ENCODE data around the gene HIP1. TPM values are rescaled to one million over a fixed set of nuclear protein-coding genes. Genes with fewer than 3 reads are reported as not detected.
"Not testable (repeated sequence)": the region's sequence is repeated elsewhere in the genome, so short reads cannot be mapped to it uniquely, and the experiment has no call there.

The HIP1 gene
- total RNA-seq, 2 donors from 2014 or later = 3.0 to 7.8 TPM

DNA sequence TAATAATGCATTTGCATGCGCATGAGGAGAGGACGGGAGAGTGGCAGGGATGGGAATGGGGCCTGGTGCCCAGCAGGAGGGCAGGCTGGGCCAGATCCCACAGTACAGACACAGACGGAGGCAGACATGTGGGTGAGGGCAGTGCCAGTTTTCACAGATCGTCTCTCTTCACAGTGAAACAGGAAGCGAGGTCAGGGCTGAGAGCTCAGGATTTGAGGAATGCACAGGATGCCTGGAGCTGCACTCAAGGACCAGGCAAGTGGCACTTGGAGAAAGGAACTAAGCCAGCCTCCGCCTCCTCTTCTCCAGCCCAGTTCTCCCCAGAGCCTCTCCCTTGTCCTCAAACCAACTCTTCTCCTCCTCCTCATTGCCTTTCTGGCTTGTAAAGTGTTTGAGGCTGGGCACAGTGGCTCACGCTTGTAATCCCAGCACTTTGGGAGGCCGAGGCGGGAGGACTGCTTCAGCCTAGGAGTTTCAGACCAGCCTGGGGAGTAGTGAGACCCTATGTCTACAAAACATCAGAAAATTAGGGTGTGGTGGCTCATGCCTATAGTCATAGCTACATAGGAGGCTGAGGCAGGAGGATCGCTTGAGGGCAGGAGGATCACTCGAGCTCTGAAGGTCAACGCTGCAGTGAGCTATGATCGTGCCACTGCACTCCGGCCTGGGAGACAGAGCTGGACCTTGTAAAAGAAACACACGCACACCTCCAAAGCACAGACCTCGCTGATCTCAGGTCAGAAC, 115.2 kb downstream of the HIP1 start:
- DNase-seq (ENCODE audit: low spot score in 2 of 2) (no peak), ATAC-seq (no peak)
- Mint-ChIP-seq H3K9me3 (peaks cover 3 to 9% of the 10 kb centered on the region in 2 donors), H3K36me3 (peaks cover 0 to 9% of the 10 kb centered on the region in 2 donors), H3K27ac (peak overlapping the region in 1 of 2 donors; percentile 37)

DNA sequence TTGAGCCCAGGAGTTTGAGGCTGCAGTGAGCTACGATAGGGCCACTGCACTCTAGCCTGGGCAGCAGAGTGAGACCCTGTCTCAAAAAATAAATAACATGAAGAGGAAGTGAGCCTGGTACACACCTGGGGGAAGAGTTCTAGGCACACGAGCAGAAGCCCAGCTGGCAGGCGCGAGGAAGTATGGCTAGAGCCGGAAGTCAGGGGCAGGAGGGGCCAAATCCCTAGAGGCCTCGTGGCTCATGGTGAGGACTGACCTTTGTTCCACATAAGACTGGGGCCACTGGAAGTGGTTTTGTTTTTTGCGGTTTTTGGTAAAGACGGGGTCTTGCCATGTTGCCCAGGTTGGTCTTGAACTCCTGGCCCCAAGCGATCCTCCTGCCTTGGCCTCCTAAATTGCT, 117.6 kb downstream of the HIP1 start:
- Mint-ChIP-seq H3K27ac (peak overlapping the region in 1 of 2 donors; percentile 21), H3K9me3 (no peaks in the 10 kb centered on the region), H3K36me3 (no peaks in the 10 kb centered on the region)
- ATAC-seq (no peak), DNase-seq (ENCODE audit: low spot score in 2 of 2) (no peak)

DNA sequence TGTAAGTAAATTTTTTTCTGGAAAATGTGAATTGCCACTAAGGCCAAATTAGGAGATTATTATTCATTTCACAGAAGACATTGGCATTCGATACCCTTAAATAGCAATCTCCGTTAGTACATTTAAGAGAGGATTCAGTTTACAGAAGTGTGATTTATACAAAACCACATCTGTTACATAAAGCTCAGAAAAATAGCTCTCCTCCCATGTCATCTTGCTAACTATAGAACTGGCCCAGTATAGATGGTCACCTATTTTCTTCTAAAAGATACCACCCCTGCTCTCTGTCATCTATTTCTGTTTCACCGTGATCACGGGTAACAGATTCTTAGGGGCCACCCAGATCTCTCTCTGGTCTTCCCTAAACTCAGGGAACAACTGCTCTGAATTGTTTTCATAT, 119.1 kb downstream of the HIP1 start:
- Mint-ChIP-seq H3K9me3 (no peaks in the 10 kb centered on the region), H3K27ac (no peak overlapping the region), H3K36me3 (no peaks in the 10 kb centered on the region)
- DNase-seq (ENCODE audit: low spot score in 2 of 2) (no peak), ATAC-seq (no peak)

DNA sequence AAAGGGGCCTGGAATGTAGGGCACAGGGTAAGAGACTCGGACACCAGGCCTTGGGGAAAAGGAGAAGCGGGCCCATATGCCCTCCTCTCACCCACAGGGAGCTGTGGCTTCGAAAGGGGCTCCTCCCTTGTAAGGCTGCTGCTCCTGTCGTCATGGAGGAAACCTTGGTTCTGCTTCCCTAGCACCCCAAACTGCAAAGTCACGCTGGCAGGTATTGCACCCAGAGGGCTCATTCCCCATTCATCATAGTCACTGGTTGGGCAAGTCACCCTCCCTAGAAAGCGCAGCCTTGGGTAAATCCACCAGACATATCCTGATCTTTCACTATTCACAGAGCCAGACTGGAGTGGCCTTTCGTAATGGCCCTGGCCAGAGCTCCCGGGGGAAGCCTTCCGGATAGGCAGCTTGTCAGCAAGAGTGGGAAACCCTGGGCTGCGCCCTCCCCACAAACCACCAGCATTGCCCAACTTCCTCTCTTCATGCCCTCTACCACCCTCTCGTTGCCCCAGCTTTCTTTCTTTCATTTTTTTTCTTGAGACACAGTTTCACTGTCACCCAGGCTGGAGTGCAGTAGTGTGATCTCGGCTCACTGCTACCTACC, 121.0 kb downstream of the HIP1 start:
- ATAC-seq (peak; percentile 78 to 93), DNase-seq (ENCODE audit: low spot score in 2 of 2) (peak; percentile 25 to 83)
- peak overlapping the region; percentile 77 to 96 for H3K27ac Mint-ChIP-seq
- no peaks in the 10 kb centered on the region for H3K36me3 Mint-ChIP-seq
- H3K9me3 Mint-ChIP-seq = no peaks in the 10 kb centered on the region

DNA sequence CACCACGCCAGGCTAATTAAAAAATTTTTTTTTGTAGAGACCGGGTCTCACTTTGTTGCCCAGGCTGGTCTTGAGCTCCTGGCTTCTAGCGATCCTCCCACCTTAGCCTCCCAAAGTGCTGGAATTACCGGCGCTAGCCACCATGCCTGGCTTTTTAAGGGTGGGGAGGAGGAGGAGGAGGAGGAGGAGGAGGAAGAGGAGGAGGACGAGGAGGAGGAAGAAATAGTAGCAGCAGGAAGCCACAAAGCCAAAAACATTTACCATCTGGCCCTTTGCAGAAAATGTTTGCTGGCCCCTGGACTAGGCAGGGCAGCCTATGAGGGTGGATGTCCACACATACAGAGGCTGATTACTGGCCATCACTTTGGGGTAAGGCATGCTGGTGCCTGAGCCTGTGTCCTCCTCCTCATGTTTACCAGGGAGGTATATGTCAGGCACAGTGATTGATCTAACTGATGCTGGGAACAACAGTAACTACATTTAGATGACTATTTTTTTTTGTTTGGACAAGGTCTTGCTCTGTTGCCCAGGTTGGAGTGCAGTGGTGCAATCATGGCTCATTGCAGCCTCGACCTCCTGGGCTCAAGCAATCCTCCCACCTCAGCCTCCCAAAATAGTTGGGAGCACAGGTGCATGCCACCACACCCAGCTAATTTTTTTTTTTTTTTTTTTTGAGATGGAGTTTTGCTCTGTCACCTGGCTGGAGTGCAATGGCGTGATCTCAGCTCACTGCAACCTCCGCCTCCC, 122.1 kb downstream of the HIP1 start:
- Mint-ChIP-seq H3K9me3 (no peaks in the 10 kb centered on the region), H3K27ac (peak overlapping the region in 1 of 2 donors; percentile 29), H3K36me3 (no peaks in the 10 kb centered on the region)
- DNase-seq (ENCODE audit: low spot score in 2 of 2) = no peak
- no peak for ATAC-seq

DNA sequence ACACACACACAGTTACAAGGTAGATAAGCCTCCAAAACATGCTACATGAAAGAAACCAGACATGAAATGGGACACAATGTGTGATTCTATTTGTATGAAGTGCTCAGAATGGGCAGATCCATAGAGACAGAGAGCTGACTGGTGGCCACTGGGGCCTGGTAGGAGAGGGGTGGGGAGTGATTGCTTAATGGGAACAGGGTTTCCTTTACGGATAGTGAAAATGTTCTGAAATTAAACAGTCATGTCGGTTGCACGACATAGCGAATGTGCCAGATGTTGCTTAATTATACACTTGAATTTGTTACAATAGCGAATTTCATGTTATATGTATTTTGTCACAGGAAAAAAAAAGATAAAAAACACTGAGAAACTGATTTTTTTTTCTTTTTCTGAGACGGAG, 124.3 kb downstream of the HIP1 start:
- DNase-seq (ENCODE audit: low spot score in 2 of 2) = no peak
- H3K9me3 Mint-ChIP-seq = no peaks in the 10 kb centered on the region

DNA sequence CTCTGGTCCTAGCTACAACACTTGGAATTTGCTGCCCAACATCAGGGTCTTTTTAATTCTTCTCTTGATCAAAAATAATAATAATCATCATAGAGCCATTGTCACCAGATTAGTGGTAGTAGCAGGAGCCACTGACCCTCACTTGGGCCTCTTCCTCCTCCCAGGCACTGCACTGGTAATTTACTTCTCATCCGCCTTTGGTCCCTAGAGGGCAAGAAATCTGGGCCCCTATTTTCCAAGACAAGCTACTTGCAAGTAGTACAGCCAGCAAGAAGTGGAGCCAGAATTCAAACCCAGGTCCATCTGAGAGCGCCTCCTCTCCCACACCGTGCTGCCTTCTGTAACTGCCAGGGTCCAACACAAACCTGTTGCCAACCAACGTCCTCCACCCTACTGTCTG, 125.4 kb downstream of the HIP1 start:
- ATAC-seq (no peak), DNase-seq (ENCODE audit: low spot score in 2 of 2) (no peak)
- Mint-ChIP-seq H3K9me3 (no peaks in the 10 kb centered on the region), H3K36me3 (no peaks in the 10 kb centered on the region), H3K27ac (no peak overlapping the region)

More for the DNA sequence above, 124.3 kb downstream of the HIP1 start:
- Mint-ChIP-seq H3K27ac (no peak overlapping the region), H3K36me3 (no peaks in the 10 kb centered on the region)
- no peak for ATAC-seq

DNA sequence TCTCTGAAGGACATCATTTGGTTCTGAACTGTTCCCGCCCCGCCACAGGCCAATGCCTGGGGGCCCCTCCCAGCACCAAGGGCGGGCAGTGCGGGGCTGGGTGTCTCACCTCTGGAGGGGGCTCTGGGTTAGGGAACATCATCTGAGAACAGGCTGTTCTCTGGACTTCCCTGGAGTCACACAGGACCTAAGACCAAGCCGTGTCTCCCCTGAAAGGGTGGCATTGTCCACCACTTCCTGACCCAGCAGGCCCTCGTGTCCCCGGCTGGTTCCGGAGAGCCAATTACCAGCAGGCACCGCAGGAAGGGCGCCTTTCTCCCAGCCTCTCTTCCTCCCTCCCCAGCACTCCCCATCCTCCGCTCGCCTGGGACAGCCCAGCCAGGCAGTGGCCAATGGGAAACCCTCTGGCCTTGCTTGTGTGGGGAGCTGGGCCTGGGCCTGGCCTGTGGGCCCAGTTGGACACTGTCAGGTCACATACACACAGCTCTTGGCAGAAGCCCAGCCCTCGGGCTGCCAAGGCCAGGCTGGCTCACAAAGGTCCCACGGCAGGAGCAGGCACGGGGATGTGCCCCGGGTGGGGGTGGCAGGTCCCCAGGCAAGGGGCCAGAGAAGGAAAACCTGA, 127.1 kb downstream of the HIP1 start:
- Mint-ChIP-seq H3K27ac (no peak overlapping the region), H3K36me3 (no peaks in the 10 kb centered on the region), H3K9me3 (no peaks in the 10 kb centered on the region)
- DNase-seq (ENCODE audit: low spot score in 2 of 2) = no peak
- ATAC-seq = no peak

DNA sequence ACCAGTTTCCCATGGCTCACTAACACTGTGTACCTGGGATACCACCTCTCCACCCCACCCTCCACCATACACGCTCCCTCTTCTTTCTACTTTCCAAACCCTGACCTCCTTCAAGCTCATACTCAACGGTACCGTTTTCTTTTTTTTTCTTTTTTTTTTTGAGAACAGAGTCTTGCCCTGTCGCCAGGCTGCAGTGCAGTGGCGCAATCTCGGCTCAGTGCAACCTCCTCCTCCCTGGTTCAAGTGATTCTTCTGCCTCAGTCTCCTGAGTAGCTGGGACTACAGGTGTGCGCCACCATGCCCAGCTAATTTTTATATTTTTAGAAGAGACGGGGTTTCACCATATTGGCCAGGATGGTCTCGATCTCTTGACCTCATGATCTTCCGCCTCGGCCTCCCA, 129.3 kb downstream of the HIP1 start:
- H3K36me3 Mint-ChIP-seq; H3K9me3 Mint-ChIP-seq; H3K27ac Mint-ChIP-seq; DNase-seq (ENCODE audit: low spot score in 2 of 2); ATAC-seq: not testable (repeated sequence)

DNA sequence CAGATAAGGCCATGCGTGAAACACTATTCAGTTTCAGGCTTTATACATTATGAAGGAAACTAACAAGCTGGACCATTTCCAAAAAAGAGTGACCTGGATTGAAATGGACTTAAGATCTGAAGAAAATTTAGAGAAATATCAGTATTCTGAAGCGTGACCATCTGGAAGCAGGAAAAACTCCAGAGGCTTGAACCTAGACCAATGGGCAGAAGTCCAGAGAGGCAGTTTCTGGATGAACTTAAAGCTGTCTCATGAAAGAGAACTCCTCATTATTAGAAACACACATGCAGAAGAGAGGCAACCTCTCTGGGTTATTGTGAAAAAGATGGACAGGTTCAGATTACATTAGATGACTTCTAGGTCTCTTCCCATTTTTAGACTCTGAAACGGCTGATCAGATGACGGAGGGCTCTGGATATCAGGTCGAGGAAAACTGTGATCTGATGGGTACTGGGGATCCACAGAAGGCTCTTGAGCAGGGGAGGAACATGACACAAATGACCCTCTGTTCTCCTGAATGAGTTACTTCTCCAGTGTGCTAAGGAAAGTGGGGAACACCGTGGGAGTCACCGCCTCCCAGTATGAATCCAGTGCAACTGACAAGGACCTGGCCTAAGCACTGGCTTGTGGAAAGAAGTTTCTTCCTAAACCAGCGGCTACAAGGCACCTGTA, 130.2 kb downstream of the HIP1 start:
- H3K9me3 Mint-ChIP-seq = no peaks in the 10 kb centered on the region
- no peak for DNase-seq (ENCODE audit: low spot score in 2 of 2)
- no peaks in the 10 kb centered on the region for H3K36me3 Mint-ChIP-seq
- H3K27ac Mint-ChIP-seq = no peak overlapping the region
- ATAC-seq = no peak

DNA sequence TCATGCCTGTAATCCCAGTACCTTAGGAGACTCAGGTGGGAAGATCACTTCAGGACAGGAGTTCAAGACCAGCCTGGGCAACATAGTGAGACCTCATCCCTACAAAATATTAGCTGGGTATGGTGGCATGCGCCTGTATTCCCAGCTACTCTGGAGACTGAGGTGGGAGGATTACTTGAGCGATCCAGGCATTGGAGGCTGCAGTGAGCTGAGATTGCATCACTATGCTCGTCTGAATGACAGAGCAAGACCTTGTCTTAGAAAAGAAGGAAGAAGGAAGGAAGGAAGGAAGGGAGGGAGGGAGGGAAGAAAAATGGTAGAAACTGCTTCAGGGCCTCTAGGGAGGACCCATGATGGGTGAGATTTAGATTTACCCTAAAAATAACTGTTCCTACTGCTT, 134.3 kb downstream of the HIP1 start:
- Mint-ChIP-seq H3K36me3 (no peaks in the 10 kb centered on the region), H3K9me3 (no peaks in the 10 kb centered on the region), H3K27ac (no peak overlapping the region)
- DNase-seq (ENCODE audit: low spot score in 2 of 2) (no peak), ATAC-seq (no peak)

DNA sequence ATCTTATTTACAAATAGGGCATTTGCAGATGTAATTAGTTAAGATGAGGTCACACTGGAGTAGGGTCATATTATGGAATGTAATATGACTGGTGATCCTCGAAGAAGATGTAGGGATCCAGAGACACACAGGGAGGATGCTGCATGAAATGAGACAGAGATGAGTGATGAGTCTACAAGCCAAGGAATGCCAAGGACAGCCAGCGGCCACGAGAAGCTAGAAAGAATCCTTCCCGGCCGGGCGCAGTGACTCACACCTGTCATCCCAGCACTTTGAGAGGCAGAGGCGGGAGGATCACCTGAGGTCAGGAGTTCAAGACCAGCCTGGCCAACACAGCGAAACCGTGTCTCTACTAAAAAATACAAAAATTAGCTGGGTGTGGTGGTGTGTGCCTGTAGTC, 135.9 kb downstream of the HIP1 start:
- ATAC-seq; DNase-seq (ENCODE audit: low spot score in 2 of 2); H3K27ac Mint-ChIP-seq; H3K9me3 Mint-ChIP-seq; H3K36me3 Mint-ChIP-seq: not testable (repeated sequence)

DNA sequence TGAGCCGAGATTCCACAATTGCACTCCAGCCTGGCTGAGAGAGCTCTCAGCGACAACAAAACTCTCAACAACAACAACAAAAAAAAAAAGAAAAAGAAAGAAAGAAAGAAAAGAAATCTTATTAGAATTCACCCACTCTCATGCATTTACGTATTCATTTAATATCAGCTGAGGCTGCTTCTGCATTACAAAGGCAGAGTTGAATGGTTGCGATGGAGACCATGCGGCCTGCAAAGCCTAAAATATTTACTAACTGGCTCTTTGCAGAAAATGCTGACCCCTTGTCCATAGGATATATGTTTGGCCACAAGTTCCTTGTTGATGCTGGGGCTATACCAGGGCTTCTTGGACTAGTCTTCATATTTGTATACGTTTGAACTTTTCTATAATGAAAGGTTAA, 137.2 kb downstream of the HIP1 start:
- no peak for DNase-seq (ENCODE audit: low spot score in 2 of 2)
- no peaks in the 10 kb centered on the region for H3K36me3 Mint-ChIP-seq
- no peak for ATAC-seq
- H3K9me3 Mint-ChIP-seq = no peaks in the 10 kb centered on the region
- H3K27ac Mint-ChIP-seq = no peak overlapping the region

DNA sequence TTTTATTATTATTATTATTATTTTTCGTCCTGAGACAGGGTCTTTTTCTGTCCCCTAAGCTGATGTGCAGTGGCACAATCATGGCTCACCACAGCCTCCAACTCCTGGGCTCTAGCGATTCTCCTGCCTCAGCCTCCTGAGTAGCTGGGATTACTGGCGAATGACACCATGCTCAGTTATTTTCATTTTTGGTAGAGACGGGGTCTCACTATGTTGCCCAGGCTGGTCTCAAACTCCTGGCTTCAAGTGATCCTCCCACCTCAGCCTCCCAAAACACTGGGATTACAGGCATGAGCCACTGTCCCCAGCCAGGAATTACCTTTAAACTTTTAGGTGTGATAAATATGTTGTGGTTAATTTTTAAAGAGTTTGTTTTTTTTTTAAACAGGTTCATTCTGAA, 138.0 kb downstream of the HIP1 start:
- DNase-seq (ENCODE audit: low spot score in 2 of 2); ATAC-seq; H3K27ac Mint-ChIP-seq; H3K36me3 Mint-ChIP-seq; H3K9me3 Mint-ChIP-seq: not testable (repeated sequence)

DNA sequence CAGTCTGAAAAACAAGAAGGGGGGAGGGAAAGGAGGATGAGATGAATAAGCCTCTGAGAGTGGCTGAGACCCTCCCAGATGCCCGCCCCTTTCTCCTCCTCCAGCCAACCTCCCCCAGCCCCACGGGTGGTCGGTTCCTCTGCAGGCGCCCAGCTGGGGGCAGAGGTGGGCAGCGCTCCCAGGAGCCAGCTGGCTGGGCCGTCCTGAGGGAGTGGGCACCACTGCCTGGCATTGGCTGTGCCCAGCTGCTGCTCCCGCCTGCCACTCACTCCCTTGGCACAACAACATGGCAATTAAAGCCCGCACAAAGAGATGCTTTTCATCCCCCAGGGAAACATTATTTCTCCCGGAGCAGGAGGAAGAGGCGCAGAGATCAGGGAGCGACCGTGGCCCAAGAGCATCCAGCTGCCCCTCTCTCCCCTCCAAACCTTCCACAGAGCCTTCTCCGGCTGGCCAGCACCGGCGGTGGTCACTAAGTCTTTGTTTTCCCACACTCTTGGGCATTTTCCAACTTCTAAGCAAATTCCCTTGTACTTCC, 139.4 kb downstream of the HIP1 start:
- DNase-seq (ENCODE audit: low spot score in 2 of 2) = no peak
- ATAC-seq = no peak
- peak overlapping the region in 1 of 2 donors; percentile 81 for H3K27ac Mint-ChIP-seq
- no peaks in the 10 kb centered on the region for H3K9me3 Mint-ChIP-seq
- no peaks in the 10 kb centered on the region for H3K36me3 Mint-ChIP-seq
